ENCODE measurements around the gene SOX9.

Gene SOX9

GRCh38 chr17:72120642-72121163 is at the start of gene SOX9:
SOX9 (plus strand) TSS chr17:72121020; CDS start chr17:72121392, 372 bp downstream.
- DNase-seq (ENCODE audit: low spot score) = peak; percentile 99

GRCh38 chr17:72071330-72071729 is 49.5 kb upstream of the SOX9 start:
- no peak for DNase-seq (ENCODE audit: low spot score)

DNA sequence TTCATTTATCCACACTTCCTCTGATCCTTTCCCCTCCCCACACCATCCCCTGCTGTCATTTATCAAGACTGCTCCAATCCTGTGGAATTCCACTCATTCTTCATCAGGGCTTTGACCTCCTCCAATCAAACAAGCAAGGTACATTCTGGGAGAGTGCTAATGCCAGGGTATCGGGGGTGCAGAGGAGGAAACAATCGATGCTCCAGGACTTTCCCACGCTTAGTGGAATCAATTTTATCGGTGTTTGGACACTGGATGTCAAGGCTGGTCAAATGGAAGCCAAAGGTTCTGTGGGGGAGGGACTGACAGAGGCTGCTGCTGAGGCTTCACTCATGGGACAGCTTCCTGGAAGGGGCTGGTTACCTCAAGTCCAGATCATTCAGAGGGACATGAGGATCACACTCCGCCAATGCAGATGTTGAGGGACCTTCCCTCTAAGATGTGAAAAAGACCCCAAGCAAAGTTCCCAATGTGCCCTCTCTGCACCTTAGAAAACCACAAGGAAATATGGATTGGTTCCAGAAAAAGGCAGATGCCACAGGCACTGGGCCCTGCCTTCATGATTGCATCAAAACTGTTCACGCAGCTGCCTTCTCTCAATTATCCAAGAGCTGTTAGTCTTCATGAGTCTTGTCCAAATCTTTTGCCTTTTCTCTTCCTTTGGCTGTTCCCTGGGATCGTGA is 44.7 kb upstream of the SOX9 start:
- no peak for DNase-seq (ENCODE audit: low spot score)

GRCh38 chr17:72076678-72077030 is 44.2 kb upstream of the SOX9 start:
- DNase-seq (ENCODE audit: low spot score) = no peak

DNA sequence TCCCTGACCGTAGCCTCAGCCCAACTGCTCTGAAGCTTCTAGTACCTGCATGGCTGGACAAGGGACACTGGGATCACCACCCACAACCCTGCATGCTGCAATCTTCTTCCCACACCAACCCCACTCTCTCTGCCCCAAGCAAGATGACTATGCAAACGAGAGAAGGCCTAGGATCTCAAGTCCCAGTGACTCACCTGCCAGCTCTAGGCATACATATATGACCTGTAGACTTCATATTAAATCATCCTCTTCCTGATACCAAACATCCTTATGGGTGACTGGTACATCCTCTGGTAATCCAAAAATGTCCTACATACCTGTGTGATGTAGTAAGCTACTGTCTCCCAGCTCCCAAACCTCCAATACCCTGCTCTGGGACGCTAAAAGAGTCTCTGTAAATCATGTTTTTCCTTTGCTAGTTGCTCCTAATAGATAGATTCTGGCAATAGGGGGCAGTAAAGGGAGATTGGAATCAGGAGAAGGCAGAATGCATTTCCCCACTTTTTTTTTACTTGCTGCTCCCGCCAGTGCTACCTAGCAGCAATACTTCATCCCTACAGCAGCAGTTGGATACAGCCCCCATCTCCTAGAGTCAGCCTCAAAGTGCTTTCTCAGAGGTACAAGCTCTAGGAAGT is 43.4 kb upstream of the SOX9 start:
- DNase-seq (ENCODE audit: low spot score) = no peak

GRCh38 chr17:72079700-72080099 is 41.1 kb upstream of the SOX9 start:
- no peak for DNase-seq (ENCODE audit: low spot score)

- no peak for DNase-seq (ENCODE audit: low spot score)
Observed at GRCh38 chr17:72087876-72088275, 32.9 kb upstream of the SOX9 start.

DNA sequence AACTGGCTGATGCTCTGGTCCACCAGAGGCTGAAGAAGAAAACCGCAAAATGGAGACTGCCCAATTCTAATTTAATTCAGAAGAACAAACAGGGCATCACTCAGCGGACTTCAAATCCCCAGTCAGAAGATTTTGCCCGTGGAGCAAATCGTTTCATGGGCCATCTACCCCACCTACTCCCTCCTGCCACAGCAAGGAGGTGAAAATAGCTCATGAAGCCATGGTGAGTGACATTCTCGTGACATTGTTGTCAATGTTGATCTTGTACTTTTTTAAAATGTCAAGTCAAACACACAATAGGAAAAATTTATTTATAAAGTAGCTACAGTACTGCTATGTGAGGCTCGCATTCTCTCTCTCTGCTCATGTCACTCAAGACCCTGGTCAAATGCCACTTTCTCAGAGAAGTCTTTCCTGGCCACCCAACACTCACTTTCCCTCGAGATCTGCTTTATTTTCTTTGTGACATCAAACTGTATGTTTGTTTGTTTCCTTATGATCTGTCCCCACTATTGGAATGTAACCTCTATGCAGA is 31.3 kb upstream of the SOX9 start:
- DNase-seq (ENCODE audit: low spot score) = no peak

- DNase-seq (ENCODE audit: low spot score) = no peak
Observed at GRCh38 chr17:72090108-72090507, 30.7 kb upstream of the SOX9 start.

- no peak for DNase-seq (ENCODE audit: low spot score)
Observed at GRCh38 chr17:72092710-72093322, 28.0 kb upstream of the SOX9 start.

GRCh38 chr17:72093707-72094106 is 27.1 kb upstream of the SOX9 start:
- no peak for DNase-seq (ENCODE audit: low spot score)

- DNase-seq (ENCODE audit: low spot score) = no peak
Observed at GRCh38 chr17:72095316-72095715, 25.5 kb upstream of the SOX9 start.

- no peak for DNase-seq (ENCODE audit: low spot score)
Observed at GRCh38 chr17:72097144-72097543, 23.7 kb upstream of the SOX9 start.

- no peak for DNase-seq (ENCODE audit: low spot score)
Observed at GRCh38 chr17:72099919-72100318, 20.9 kb upstream of the SOX9 start.

DNA sequence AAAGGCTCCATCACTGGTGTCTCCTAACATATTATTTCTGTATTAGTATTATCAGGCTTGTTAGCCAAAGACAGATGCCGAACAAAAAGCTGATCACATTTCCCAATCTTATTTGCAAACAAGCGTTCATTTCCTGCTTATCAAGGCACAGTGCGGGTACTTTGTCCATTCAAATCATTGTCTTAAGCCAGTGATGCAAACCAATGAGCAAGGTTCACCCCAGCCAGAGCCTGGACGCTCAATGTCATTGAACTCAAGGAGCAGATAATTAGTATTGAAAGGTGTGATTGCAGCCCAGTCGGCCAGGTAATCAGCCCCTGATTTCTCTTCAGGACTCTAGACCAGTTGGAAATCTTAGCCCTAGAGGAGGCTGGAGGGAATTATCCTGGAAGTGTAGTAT is 20.4 kb upstream of the SOX9 start:
- no peak for DNase-seq (ENCODE audit: low spot score)

DNA sequence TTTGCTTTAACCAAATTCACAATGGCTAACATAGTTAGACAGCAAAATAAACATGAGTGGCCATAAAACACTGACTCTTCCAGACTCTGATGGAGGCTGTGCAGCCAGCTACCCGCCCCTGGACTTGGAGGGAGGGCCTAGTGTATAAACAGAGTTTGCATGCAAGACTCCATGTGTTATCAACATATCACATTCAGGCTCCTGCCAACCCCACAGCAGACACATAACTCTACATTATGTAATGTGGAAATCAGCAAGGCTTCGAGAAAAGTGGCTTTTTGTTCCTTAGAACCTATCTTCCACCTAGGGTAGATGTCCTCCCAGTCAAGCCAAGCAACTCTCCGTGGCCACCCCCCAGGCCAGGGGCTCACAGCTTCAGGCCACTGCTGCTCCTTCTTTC is 19.3 kb upstream of the SOX9 start:
- no peak for DNase-seq (ENCODE audit: low spot score)

- no peak for DNase-seq (ENCODE audit: low spot score)
Observed at GRCh38 chr17:72102366-72102765, 18.5 kb upstream of the SOX9 start.

DNA sequence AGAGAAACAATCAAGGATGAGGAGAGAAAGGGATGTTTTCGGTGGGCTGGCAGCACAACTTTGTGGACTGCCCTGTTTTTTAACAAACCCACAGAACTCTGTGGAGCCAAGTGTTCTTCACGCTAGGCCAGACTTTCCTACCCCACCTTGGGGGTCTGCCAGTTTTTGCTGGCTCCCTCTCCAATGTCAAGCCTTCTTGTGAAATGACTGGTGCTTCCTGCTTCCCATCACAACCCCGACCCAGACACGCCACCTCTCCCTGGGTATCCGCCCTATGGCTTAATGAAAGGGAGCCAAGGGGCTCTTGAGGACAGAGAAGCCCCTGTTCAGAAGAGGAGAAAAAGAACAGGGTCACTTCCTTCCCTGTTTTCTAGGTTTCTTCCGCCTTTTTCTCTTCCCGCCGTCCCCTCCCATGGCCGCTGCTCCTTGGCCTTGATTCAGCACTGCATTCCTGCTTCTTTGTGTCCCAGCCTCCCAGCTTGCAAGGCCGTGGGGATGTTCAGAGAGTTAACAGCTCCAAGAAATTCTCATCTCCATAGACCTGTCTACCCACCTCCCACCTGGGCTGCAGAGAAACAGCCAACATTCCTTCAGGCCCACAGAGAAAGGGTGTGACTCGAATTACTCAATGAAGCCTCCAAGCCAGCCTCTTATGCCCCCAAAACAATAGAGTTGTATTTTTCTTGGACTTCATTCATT is 16.5 kb upstream of the SOX9 start:
- DNase-seq (ENCODE audit: low spot score) = no peak

- no peak for DNase-seq (ENCODE audit: low spot score)
Observed at GRCh38 chr17:72104863-72105234, 16.0 kb upstream of the SOX9 start.

- no peak for DNase-seq (ENCODE audit: low spot score)
Observed at GRCh38 chr17:72107100-72107499, 13.7 kb upstream of the SOX9 start.

DNA sequence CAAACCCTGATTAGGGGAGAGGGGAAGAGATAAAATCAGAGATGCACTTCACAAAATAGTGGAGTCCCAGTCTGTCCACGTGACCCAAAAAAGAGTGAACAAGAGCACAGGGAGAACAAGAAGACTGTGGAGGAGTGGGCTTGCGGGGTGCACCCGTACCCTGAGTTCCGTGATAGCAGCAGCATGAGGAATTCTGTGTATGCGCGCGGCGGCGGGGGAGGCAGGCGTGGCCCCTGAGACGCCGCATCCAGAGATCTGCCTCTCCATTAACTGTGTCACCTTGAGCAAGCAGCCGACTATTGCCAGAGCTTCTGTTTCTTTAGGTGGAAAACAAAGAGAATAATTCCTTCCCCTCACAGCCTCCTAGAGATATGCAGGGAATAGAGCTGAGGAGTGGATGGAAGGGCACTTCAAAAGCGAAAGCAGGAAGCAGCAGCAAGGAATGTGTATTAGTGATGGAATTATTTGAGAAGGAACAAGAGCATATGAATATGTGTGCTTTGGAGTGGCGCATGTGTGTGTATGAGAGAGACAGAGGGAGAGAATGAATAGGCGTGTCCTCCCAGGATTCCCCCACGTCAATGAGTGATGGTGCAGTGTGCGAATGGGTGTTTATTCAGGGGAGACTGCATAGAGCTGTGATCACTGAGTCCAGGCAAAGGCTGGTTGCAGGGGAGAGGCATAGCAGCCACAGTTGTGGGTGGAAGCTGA is 10.4 kb upstream of the SOX9 start:
- DNase-seq (ENCODE audit: low spot score) = peak; percentile 63

DNA sequence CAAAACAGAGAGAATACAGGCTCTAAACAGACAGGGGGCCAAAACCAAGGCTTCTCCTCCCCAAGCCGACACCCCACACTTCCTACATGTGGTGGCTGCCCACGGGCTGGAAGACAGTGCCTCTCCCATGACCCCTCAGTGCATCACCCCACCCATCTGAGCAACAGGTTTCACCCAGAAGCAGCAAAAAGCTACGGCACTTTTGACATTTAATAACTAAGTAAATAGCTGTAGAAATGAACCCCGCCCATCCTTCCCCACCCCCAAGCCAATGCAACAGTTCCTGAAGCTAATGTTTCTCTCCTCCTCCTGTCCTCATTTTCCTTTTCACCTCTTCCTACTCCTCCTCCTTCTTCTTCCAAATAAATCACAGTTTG is 9.9 kb upstream of the SOX9 start:
- peak; percentile 13 for DNase-seq (ENCODE audit: low spot score)
